Measurements from ENCODE around the gene AK8.

DNA sequence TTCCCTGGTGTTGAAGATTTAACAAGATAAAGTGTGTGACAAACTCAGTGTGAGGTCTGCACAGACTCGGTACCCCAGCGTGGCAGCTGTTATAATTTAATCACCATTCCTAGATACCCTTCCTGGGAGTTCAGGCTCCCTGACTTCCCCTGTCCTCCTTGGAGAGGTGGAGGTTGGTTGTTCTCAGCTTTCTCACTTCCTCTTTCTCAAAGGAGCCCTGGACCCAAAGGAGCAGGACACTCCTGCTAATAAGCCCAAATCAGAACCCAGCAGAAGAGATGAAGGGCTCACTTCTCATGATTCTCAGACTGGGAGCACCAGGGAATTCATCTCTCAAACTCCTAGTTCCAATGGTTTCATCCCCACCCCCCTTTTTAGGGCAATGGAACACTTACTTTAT lies 149.6 kb downstream of the AK8 start:
- TF ChIP-seq CTCF (IDR thresholded peaks at IDR 0.05) (no peak), POLR2A (IDR thresholded peaks at IDR 0.05) (no peak), POLR2AphosphoS5 (IDR thresholded peaks at IDR 0.05; ENCODE audit: insufficient read depth in 1 of 2, low read depth in 1 of 2) (no peak)

Measured in vagina (tissue), 2 donors.